Mesothelial cell of epicardium (in vitro differentiated cells): ENCODE results near the gene CSKMT. TPM values are rescaled to one million over a fixed set of nuclear protein-coding genes. Genes with fewer than 3 reads are reported as not detected.

ENCODE experiments used
- DNase-seq, 2 experiments: peaks; one replicate each; pipeline ENCODE4 v3.0.0; 2021; ENCODE audit warnings: low spot score in 2 of 2; ENCODE audit not compliant: unreplicated experiment in 2 of 2
- H3K27ac Mint-ChIP-seq: 2 replicates; pipeline ENCODE4 v1.8.0; 2021; ENCODE audit warnings: mixed read lengths
- H3K27me3 Mint-ChIP-seq: 2 replicates; pipeline ENCODE4 v1.8.0; 2021; ENCODE audit warnings: low read depth, mixed read lengths
- H3K36me3 Mint-ChIP-seq: 2 replicates; pipeline ENCODE4 v1.8.0; 2021; ENCODE audit warnings: mixed read lengths
- H3K4me1 Mint-ChIP-seq: 2 replicates; pipeline ENCODE4 v1.8.0; 2021; ENCODE audit warnings: mixed read lengths
- H3K4me3 Mint-ChIP-seq: 2 replicates; pipeline ENCODE4 v1.8.0; 2021; ENCODE audit warnings: mild to moderate bottlenecking, moderate library complexity, mixed read lengths
- H3K9me3 Mint-ChIP-seq: 2 replicates; pipeline ENCODE4 v1.8.0; 2021; ENCODE audit warnings: mixed read lengths
- CTCF ChIP-seq: fragments of 200-600 bp; sonication (generic); IDR thresholded peaks from one replicate; pipeline ENCODE4 v1.5.0; 2021; ENCODE audit warnings: antibody characterized with exemption; ENCODE audit not compliant: unreplicated experiment
- total RNA-seq: library from RNA; stranded (reverse); gene quantifications from 3 replicates; pipeline ENCODE4 v1.2.1, GENCODE V29; 2021

CSKMT gene
- total RNA-seq, 1 donor from 2014 or later = 20.6 TPM

GRCh38 chr11:62622476-62623089, 42.5 kb upstream of the CSKMT start:
- peak overlapping the region; percentile 92 for H3K4me3 Mint-ChIP-seq
- peaks cover 23% of the 10 kb centered on the region for H3K4me1 Mint-ChIP-seq
- TF ChIP-seq CTCF = no peak
- DNase-seq = no peak
- no peaks in the 10 kb centered on the region for H3K9me3 Mint-ChIP-seq
- H3K36me3 Mint-ChIP-seq = peaks cover 19% of the 10 kb centered on the region
- peak overlapping the region; percentile 97 for H3K27ac Mint-ChIP-seq
- H3K27me3 Mint-ChIP-seq = no peaks in the 10 kb centered on the region

GRCh38 chr11:62627713-62628112, 37.4 kb upstream of the CSKMT start:
- peaks cover 49% of the 10 kb centered on the region for H3K36me3 Mint-ChIP-seq

GRCh38 chr11:62632492-62632891, 32.6 kb upstream of the CSKMT start:
- DNase-seq = no peak
- H3K36me3 Mint-ChIP-seq = peaks cover 51% of the 10 kb centered on the region
- TF ChIP-seq CTCF = no peak
- no peaks in the 10 kb centered on the region for H3K27me3 Mint-ChIP-seq
- H3K9me3 Mint-ChIP-seq = no peaks in the 10 kb centered on the region
- H3K27ac Mint-ChIP-seq = no peak overlapping the region
- no peak overlapping the region for H3K4me3 Mint-ChIP-seq
- no peaks in the 10 kb centered on the region for H3K4me1 Mint-ChIP-seq

More at GRCh38 chr11:62627713-62628112, 37.4 kb upstream of the CSKMT start:
- DNase-seq = no peak
- Mint-ChIP-seq H3K9me3 (no peaks in the 10 kb centered on the region), H3K27me3 (no peaks in the 10 kb centered on the region), H3K27ac (no peak overlapping the region), H3K4me1 (no peaks in the 10 kb centered on the region), H3K4me3 (no peak overlapping the region)
- TF ChIP-seq CTCF = no peak

GRCh38 chr11:62644220-62644619, 20.9 kb upstream of the CSKMT start:
- Mint-ChIP-seq H3K4me3 (peak overlapping the region; percentile 24), H3K4me1 (peaks cover 12% of the 10 kb centered on the region), H3K9me3 (no peaks in the 10 kb centered on the region), H3K27me3 (no peaks in the 10 kb centered on the region), H3K27ac (peak overlapping the region; percentile 59), H3K36me3 (peaks cover 6% of the 10 kb centered on the region)
- no peak for DNase-seq
- TF ChIP-seq CTCF = no peak

- no peaks in the 10 kb centered on the region for H3K27me3 Mint-ChIP-seq
- peaks cover 12% of the 10 kb centered on the region for H3K4me1 Mint-ChIP-seq
- DNase-seq = no peak
- H3K9me3 Mint-ChIP-seq = no peaks in the 10 kb centered on the region
- peak overlapping the region; percentile 92 for H3K4me3 Mint-ChIP-seq
- TF ChIP-seq CTCF = no peak
- H3K27ac Mint-ChIP-seq = peak overlapping the region; percentile 96
- H3K36me3 Mint-ChIP-seq = peaks cover 4% of the 10 kb centered on the region
These were observed 19.5 kb upstream of the CSKMT start for GRCh38 chr11:62645671-62645945.
